NCI-H82 treated with DMSO at 0.1 percent for 48 hours (cell line): Measurements from ENCODE around the gene CNTNAP2.

Source experiments
- DNase-seq: peaks from one replicate; lab custom pipeline; 2025; ENCODE audit not compliant: unreplicated experiment; lab: John Stamatoyannopoulos, UW

Gene CNTNAP2

GRCh38 chr7:146116521-146117222, at the start of gene CNTNAP2:
TSS of gene CNTNAP2 (plus strand) at chr7:146116801. CDS start at chr7:146116877, 76 bp downstream.
- DNase-seq = peak; percentile 62

- DNase-seq = no peak
Measured at GRCh38 chr7:146067880-146068279, 48.7 kb upstream of the CNTNAP2 start.

- DNase-seq = no peak
Measured at GRCh38 chr7:146074195-146074765, 42.3 kb upstream of the CNTNAP2 start.

- no peak for DNase-seq
Measured at GRCh38 chr7:146076344-146076743, 40.3 kb upstream of the CNTNAP2 start.

GRCh38 chr7:146084086-146084485, 32.5 kb upstream of the CNTNAP2 start:
- no peak for DNase-seq

- DNase-seq = peak; percentile 31
Measured at GRCh38 chr7:146090023-146090645, 26.5 kb upstream of the CNTNAP2 start.

GRCh38 chr7:146094356-146094755, 22.2 kb upstream of the CNTNAP2 start:
- no peak for DNase-seq

GRCh38 chr7:146096994-146097393, 19.6 kb upstream of the CNTNAP2 start:
- DNase-seq = no peak

GRCh38 chr7:146106319-146106718, 10.3 kb upstream of the CNTNAP2 start:
- no peak for DNase-seq

GRCh38 chr7:146112755-146113154, 3.8 kb upstream of the CNTNAP2 start:
- no peak for DNase-seq

- no peak for DNase-seq
Measured at GRCh38 chr7:146115548-146115850, 1.1 kb upstream of the CNTNAP2 start.

GRCh38 chr7:146115851-146116520, 615 bp upstream of the CNTNAP2 start:
- DNase-seq = peak; percentile 62

GRCh38 chr7:146117576-146117975, 975 bp downstream of the CNTNAP2 start:
- no peak for DNase-seq

- DNase-seq = no peak
Measured at GRCh38 chr7:146119002-146119401, 2.4 kb downstream of the CNTNAP2 start.

- DNase-seq = no peak
Measured at GRCh38 chr7:146123715-146124114, 7.1 kb downstream of the CNTNAP2 start.

GRCh38 chr7:146126767-146127509, 10.3 kb downstream of the CNTNAP2 start:
- no peak for DNase-seq

- no peak for DNase-seq
Measured at GRCh38 chr7:146129296-146129695, 12.7 kb downstream of the CNTNAP2 start.

- DNase-seq = no peak
Measured at GRCh38 chr7:146129997-146130396, 13.4 kb downstream of the CNTNAP2 start.

- DNase-seq = no peak
Measured at GRCh38 chr7:146131701-146132100, 15.1 kb downstream of the CNTNAP2 start.

- no peak for DNase-seq
Measured at GRCh38 chr7:146136357-146136875, 19.8 kb downstream of the CNTNAP2 start.

- DNase-seq = no peak
Measured at GRCh38 chr7:146138926-146139325, 22.3 kb downstream of the CNTNAP2 start.
